ENCODE measurements around the gene DRAXIN.

GRCh38 chr1:11751087-11751486 is 59.6 kb downstream of the DRAXIN start:
- TF ChIP-seq POLR2AphosphoS5 (IDR thresholded peaks at IDR 0.05; ENCODE audit: borderline replicate concordance, low read depth, low read length), result no peak
- no peak for TF ChIP-seq EZH2 (IDR thresholded peaks at IDR 0.05)
- TF ChIP-seq FOXP2 (optimal IDR thresholded peaks at IDR 0.05; ENCODE audit: control extremely low read depth, extremely low read length, insufficient read depth), result no peak

All from SK-N-MC (cell line).